Raji (cell line): ENCODE results near the gene MYO1F.

ENCODE experiments used
- POLR2A ChIP-seq: IDR thresholded peaks from 2 replicates; pipeline ENCODE4 v1.6.1; 2011; ENCODE audit warnings: low read depth, low read length, control low read depth; ENCODE audit not compliant: insufficient read depth

Gene MYO1F

DNA sequence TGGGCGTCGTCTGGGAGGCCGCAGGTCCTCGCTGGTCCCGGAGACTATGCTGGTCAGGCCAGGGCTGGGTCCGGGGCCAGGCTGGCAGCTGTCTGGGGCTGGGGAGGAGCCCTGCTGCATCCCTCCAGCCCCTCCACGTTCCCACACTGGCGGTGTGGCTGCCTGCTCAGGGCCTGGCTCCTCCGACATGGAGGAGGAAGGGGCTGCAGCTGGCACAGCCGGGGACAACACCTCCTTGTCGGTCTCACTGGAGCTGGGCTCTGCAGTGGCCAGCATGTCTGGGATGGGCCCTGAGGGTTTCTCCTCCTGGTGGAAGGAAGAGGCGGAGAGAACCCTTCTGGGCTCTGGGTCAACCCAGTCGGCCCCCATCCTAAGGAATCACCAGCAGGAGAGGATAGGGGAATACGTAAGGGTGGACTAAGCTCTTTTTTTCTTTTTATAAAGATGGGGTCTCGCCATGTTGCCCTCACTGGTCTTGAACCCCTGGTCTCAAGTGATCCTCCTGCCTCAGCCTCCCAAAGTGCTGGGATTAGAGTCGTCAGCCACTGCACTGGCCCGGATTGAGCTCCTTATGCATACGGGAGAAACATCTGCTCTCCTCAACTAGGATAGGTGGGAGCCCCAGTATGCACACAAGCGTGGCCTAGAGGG is 64.1 kb downstream of the MYO1F start:
- TF ChIP-seq POLR2A = no peak

DNA sequence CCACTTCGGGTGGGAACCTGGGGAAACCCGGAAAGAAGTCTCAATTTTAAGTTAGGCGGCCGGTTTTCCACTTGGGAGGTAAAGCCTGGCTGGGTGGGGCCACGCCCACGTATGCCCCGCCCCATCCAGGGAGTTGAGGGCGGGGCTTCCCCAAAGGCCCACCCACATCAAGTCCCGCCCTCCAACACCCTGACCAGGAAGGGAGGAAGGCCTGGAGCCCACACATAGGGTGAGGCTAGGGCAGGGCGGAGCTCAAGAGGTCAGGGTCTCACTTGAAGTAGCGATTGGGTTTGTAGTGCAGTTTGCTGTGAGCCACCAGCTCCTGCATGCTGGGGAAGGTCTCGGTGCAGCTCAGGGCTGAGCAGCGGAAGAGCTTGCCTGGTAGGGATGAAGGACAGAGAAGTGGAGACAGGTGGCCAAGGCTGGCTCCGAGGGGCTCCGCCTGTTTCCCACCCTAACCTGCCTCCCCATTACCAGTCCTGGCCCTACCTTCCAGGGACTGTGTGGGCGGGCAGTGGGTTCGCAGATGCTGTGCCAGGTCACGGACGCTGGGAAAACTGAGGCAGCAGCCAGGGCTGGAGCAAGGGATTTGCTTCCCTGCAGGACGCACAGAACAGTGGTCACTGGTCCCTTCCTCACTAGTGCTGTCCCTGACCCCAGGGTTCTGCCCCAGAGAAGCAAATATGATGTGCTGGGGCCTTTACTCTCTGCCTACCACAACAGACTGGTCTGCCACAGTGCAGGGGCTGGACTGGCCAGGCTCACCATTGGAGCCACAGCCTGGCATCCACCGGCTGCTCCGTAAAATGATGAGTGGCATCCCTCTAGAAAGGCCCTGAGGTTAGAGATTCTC is 64.9 kb downstream of the MYO1F start:
- no peak for TF ChIP-seq POLR2A

DNA sequence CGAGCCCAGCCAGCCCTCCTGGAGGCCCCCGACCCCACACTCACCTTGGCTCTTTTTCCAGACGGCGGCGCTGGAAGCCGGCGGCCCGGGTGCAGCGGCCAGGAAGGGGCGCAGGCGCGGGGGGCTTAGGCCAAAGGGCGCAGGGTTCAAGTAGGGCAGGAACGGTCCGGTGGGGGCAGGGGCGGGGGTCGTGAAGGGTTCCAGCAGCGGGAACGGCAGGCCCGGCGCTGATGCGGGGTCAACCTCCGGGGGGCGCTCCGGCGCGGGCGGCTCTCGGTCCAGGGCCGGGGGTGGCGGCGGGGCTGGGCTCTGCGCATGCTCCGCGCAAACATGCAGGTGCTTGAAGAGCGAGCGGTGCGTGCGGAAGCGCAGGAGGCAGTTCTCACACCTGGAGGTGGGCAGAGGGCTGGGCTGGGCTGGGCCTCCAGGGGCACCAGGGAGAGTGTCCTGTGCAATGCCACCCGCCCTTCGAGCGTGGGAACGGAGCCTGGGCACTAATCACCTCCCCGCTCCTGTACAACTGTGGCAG is 65.6 kb downstream of the MYO1F start:
- no peak for TF ChIP-seq POLR2A

DNA sequence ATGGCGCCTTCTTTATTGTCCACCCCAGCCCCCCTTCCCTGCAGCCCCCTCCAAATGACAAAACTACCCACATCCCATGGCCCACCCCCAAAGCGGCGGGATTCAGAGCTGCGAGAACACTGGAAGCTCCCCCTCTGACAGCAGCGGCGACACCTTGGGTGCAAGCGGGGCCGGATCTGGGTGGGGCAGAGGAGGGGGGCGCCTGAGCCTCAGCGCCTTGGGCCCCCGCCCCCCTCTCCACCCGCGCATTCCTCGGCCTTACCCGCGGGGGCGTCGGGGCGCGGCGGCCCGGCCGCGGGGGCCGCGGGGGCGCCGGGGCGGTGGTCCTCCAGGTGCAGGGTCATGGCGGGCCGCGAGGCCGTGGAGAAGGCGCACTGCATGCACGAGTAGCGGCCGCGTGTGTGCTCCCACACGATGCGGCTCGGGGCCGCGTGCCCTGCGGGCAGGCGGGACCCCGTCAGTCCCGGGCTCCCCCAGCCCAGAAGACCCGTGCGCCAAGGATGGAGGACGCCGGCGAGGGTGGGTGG is 66.6 kb downstream of the MYO1F start:
- no peak for TF ChIP-seq POLR2A

DNA sequence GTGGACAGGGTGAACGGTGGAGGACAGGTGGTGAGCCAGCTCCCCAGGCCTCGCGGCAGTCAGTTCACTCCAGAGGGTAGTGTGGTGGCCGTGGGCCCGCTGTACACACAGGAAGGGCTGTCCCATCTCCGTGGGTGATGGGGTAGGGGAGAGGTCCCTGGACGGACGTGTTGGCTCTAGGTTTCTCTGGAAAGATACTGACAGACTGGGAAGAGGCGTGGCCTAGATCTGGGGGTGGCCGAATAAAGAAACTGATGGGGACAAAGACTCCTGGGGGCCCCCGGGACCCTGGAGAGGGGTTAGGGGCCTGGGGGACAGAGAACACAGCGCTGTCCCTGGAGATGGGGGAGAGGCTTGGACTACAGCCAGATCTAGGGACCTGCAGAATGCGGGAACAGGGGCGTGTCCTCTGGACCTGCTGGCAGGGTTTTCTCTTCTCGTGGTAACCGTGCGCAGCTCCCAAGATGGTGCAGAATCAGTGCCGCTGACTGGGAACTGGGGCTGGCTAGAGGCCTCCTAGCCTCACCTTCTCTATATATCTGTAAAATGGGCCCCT is 70.8 kb downstream of the MYO1F start:
- no peak for TF ChIP-seq POLR2A

DNA sequence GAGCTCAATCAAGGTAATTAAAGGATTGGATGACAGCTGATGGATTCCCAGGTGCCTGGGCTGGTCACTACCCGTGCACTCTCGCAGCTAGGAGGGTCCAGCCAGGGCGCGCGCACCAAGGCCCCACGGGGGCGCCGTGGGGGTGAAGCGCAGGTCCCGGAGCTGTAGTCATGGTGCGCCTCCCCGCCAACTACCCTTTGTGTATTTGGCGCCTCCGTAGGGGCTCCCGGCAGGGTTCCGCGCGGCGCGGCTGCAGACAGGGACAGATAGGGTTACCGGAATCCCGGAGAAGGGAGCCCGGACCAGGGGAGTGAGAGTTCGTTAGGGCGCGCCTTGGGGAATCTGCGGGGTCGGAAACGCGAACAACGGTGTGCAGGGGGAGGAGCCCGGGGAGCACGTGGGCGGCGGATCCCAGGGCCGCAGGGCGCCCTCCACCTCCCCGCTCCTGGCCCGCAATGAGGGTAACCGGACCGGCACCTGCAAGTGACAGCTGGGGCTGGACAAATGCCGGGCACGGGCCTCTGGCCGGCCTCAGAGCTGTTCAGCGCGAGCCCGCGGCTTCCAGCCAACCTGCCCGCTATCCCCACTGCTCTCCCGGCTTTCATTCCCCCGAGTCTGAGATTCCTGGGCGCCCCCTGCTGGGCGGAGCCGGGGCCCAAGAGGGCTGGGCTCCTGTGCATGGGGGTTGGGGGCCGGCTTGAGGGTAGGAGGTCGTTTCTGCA is 71.4 kb downstream of the MYO1F start:
- TF ChIP-seq POLR2A = peak; percentile 56

DNA sequence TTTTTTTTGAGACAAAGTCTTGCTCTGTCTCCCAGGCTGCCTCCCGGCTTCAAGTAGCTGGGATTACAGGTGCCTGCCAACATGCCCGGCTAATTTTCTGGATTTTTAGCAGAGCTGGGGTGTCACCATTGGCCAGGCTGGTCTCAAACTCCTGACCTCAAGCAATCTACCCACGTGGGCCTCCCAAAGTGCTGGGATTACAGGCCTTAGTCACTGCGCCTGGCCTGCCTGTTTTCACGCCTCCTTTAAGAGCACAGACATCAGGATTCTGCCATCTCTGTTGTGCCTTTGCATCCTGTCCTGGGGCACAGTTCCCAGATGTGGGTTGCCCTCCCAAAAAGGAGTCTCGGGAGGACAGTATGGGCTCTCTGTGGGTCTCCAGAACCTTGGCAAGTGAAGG is 72.3 kb downstream of the MYO1F start:
- TF ChIP-seq POLR2A = no peak

DNA sequence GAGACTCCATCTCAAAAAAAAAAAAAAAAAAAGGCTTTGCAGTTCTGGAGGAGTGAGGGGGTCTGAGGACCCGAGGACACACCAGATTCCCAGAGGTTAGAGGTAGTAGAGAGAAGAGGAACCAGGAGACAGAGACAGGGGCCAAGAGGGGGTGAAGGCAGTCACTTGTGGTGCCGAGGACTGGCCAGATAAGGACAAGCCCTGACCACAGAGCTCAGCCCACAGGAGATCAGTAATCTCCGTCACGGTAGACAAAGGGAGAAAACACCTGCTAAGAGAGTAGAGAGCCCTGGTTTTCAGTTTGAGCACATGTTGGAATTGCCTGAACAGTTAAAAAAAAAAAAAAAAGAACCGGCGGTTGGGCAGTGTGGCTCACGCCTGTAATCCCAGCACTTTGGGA is 73.1 kb downstream of the MYO1F start:
- no peak for TF ChIP-seq POLR2A

DNA sequence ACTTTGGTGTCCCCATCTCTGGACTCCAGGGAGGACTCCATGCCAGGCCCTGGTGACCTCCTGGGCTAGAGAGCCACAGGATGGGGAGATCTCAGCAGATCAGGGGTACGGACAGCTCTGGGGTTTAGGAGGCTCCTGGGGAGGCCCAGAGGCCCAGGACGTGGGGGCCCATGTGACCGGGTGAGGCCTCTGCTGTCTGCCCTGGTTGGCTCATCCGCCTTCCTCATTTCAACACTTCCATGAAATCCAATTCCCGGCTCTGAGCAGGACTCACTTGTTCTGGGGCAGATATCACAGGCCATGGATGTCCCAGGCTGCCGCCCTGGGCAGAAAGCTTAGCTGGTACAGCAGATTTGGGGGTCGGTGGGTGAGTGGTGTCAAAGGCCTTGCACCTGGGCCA is 73.7 kb downstream of the MYO1F start:
- no peak for TF ChIP-seq POLR2A

DNA sequence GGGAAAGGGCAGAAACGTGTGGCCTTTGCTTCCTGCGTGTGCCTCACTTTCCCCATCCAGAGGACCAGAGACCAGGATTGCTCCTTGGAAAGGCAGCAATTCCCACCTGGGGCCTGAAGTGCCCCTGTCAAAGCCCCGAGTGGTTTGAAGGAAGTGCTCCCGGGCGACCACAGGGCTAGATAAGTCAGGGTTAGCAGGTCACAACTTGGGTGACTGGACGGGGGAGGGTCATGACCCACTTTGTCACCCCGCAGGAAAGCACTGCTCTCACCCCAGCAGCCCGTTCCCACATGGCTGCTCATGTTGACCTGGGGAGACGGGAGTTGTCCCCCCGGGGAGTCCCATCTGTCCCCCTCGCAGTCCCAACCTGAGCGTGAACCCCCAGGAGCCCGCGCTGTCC is 75.3 kb downstream of the MYO1F start:
- no peak for TF ChIP-seq POLR2A

DNA sequence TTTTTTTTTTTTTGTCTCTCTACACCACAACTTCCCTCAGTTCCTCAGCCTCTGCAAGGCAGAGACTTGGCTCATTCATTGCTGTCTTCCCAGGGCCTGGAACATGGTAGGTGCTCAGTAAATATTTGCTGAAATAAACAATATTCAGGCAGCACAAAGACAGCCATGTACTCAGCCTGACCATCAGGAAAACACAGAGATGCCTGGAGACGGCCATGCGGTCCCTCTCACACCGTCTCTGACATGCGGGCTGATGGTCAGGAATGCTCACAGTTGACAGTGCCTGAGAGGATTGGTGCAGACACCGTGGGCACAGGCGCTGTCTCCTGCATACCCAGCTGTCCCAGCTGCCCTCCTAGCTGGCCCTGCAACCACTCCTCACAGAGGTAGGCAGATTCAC is 75.7 kb downstream of the MYO1F start:
- no peak for TF ChIP-seq POLR2A

DNA sequence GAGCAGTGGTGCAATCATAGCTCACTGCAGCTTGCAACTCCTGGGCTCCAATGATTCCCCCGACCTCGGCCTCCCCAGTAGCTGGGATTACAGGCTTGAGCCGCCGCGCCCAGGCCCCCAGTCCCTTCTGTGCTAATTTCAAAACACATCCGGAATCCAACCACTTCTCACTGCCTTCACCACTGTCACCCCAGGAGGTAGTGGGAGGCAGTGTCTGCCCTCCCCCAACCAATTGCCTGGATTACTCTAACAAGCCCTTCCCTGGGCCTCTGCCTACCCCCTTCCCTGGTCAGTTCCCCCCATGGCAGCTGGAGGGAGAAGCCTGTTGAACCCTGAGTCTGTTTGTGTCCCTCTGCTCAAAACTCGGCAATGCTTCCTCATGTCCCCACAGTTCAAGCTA is 77.1 kb downstream of the MYO1F start:
- no peak for TF ChIP-seq POLR2A

DNA sequence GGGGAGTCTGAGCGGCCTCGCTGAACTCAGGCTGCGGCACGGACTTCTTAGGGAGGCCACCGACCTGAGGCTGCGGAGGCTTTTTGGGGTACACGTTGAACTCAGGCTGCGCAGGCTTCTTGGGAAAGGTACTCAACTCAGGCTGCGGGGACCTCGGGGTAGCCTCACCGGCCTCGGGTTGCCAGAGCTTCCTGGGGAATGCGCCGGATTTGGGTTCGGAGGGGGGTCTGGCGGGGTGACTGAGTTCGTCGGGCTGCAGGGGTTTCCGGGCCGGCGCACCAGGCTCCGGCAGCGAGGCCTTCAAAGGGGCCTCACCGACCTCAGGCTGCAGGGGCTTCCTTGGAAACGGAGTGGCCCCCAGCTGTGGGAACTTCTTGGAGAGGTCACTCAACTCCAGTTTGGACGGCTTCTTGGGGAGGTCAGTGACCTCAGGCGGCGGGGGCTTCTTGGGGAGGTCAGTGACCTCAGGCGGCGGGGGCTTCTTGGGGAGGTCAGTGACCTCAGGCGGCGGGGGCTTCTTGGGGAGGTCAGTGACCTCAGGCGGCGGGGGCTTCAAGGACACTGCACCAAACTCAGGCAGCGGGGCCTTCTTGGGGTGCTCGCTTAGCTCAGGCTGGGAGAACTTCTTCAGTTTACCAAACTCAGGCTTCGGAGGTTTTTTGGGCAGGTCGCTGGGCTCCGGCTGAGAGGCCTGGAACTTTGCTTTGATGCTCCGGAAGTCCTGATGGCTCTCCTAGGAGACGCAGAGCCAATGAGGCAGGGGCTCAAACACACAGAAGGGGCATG is 78.0 kb downstream of the MYO1F start:
- no peak for TF ChIP-seq POLR2A

DNA sequence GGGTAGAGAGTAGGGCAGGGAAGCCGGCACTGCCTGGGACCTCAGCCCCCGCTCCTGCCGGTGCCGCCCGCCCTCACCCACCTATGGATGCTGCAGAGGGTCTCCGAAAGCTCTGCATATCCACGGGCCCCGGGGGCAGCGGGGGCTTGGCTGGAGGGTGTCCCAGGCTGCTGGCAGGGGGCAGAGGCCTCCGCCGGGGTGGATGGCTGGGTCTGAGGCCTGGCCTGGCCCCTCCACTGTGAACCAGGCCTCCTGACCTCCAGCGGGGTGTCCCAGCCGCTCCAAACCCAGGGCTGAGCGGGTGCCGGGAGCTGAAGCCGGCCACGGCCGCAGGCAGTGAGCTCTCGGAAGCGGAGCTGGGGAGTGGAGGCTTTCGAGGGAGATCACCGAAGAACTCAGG is 78.9 kb downstream of the MYO1F start:
- no peak for TF ChIP-seq POLR2A
